Activated T-helper 2 cell treated with anti-CD3 and anti-CD28 coated beads, Interferon-gamma antibody, Interleukin-2, Interleukin-4, amounts not matched to agents 10 μg/mL and 5 μg/mL and 100 μg/mL, durations not matched to agents 14 hours and 24 hours and 36 hours (primary cell): ENCODE data around the gene PPP3CB. TPM values are rescaled to one million over a fixed set of nuclear protein-coding genes. Genes with fewer than 3 reads are reported as not detected.

Experiments
- DNase-seq: peaks from one replicate; pipeline ENCODE4 v3.0.0; 2021; ENCODE audit warnings: low spot score
- H3K27ac Mint-ChIP-seq: one replicate; pipeline ENCODE4 v1.8.0; 2021; ENCODE audit warnings: mixed read lengths
- H3K27me3 Mint-ChIP-seq: one replicate; pipeline ENCODE4 v1.8.0; 2021; ENCODE audit warnings: low read depth, mixed read lengths
- H3K36me3 Mint-ChIP-seq: one replicate; pipeline ENCODE4 v1.8.0; 2021; ENCODE audit warnings: low read depth, mixed read lengths
- H3K4me1 Mint-ChIP-seq: one replicate; pipeline ENCODE4 v1.8.0; 2021; ENCODE audit warnings: low read depth, mixed read lengths
- H3K4me3 Mint-ChIP-seq: one replicate; pipeline ENCODE4 v1.8.0; 2021; ENCODE audit warnings: low read depth, mild to moderate bottlenecking, moderate library complexity, mixed read lengths
- H3K9me3 Mint-ChIP-seq: one replicate; pipeline ENCODE4 v1.8.0; 2021; ENCODE audit warnings: mixed read lengths
- intact Hi-C: fragments of 100-400 bp; cut with micrococcal nuclease; formaldehyde crosslinking; loops from one replicate; pipeline ENCODE4 v1.15.1; 2023
- total RNA-seq: library from RNA; stranded (reverse); gene quantifications from 2 replicates; pipeline ENCODE4 v1.2.3, GENCODE V29; 2022

The PPP3CB gene
- total RNA-seq, 1 donor from 2014 or later, result 46.0 TPM

DNA sequence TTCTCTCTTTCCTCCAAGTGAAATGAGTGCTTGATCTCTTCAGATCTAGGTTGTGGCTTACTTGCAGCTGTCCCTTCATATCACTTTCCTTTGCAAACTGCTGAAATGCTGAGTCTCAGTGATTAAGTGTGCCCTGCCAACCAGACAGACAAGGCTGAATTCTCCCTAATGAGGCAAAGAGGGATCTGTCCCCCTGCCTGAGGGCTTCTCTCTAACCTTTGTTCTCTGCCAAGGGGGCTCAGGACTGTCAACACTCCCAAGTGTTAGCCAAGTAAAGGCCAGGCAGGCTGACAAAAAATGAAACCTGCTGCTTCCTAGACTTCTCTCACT, 62.3 kb downstream of the PPP3CB start, which contains the start of gene MSS51:
Gene MSS51, minus strand, starts transcription at position 24 of the 330 bp plus-strand sequence. CDS start 5,277 bp downstream, outside the sequence.
- Mint-ChIP-seq H3K27me3 (no peaks in the 10 kb centered on the region), H3K4me1 (peaks cover 18% of the 10 kb centered on the region), H3K4me3 (no peak within 1 kb of the TSS), H3K36me3 (peaks cover 36% of the 10 kb centered on the region), H3K9me3 (no peaks in the 10 kb centered on the region), H3K27ac (peak within 1 kb of the TSS; percentile 48)
- intact Hi-C loops, result no loop called here
- no peak for DNase-seq

DNA sequence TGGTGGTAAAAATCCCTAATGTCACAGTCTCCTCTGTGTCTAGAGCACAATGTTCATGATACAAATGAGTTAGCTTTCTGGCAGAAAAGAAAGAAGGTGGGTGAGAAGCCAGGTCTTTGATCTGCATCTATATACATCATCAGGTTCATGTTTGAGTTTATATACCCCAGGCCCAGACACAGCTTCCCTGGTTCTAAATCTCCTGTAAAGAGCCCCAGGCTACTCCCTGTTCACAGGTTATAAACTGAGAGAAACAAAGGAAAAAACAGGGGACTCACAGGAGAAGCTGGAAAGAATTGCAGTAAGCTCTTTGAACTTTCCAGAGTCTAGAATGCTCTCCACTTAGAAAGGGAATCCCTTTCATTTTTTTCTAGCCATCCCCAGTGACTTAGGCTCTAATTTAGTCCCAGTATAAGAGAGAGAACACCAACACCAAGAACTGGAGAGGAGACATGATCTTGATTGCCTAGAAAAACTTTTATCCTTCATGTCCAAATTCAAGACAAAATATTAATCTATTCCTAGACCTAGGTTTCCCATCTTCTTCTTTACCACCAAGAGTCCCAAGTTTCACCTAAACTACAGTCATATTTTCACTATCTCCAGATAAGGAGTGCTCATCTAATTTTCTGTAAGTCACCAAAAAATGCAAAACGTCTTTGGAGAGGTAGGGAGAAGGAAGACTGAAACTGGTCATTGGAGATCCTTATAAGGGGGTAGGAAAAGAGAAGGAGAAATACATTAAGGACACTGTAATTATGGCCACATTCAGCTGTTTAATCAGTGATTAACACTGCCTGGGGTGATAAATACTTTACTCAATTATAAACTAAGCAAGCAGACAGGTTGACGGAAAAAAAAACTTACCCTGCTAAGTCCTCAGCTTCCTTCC, 62.9 kb downstream of the PPP3CB start:
- no peaks in the 10 kb centered on the region for H3K27me3 Mint-ChIP-seq
- H3K36me3 Mint-ChIP-seq, result peaks cover 34% of the 10 kb centered on the region
- intact Hi-C loops, result no loop called here
- no peak overlapping the region for H3K4me3 Mint-ChIP-seq
- no peak for DNase-seq
- H3K27ac Mint-ChIP-seq, result no peak overlapping the region
- no peaks in the 10 kb centered on the region for H3K9me3 Mint-ChIP-seq
- peaks cover 18% of the 10 kb centered on the region for H3K4me1 Mint-ChIP-seq

DNA sequence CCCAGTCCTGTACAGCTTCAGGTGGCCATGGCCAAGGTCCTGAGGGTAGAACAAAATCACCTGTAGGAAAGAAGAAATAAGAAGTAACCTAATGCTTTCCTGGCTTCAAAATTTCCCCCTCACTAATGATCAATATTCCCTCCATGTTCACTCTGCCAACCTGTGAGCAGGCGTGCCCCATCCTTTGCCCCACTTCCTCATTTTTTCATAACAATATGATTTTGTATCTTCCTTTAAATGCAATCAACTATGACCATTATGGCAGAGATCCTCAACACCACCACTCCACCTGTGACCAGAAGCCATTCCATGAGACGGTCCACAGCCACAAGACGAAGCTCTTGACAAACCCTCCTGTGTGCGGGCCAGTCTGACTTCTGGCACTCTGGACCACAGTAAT, 69.5 kb downstream of the PPP3CB start:
- H3K27me3 Mint-ChIP-seq, result no peaks in the 10 kb centered on the region
- no peak overlapping the region for H3K4me3 Mint-ChIP-seq
- no peak for DNase-seq
- no peaks in the 10 kb centered on the region for H3K9me3 Mint-ChIP-seq
- H3K27ac Mint-ChIP-seq, result no peak overlapping the region
- H3K4me1 Mint-ChIP-seq, result peaks cover 2% of the 10 kb centered on the region
- intact Hi-C loops, result no loop called here
- peaks cover 58% of the 10 kb centered on the region for H3K36me3 Mint-ChIP-seq

DNA sequence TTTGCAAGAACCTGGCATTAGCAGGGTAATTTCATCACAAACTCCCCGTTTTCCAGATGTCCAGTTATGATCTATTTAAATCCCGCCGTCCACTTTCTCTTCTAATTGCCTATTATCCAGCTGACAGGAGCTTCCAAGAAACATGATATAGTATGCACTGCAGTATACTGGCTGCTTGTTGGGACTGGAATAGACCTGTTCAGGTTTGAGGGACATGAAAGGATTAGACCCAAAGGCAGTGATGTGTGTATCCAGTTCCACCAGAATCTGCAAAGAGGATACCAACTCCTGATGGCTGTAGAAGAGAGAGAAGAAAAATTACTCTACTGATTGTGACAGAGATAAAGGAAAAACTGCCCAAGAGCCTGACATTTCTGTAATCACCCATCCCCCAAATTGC, 71.3 kb downstream of the PPP3CB start:
- no peak for DNase-seq
- intact Hi-C loops, result no loop called here
- Mint-ChIP-seq H3K4me1 (peaks cover 2% of the 10 kb centered on the region), H3K4me3 (no peak overlapping the region), H3K27me3 (no peaks in the 10 kb centered on the region), H3K36me3 (peaks cover 48% of the 10 kb centered on the region), H3K27ac (no peak overlapping the region), H3K9me3 (no peaks in the 10 kb centered on the region)

DNA sequence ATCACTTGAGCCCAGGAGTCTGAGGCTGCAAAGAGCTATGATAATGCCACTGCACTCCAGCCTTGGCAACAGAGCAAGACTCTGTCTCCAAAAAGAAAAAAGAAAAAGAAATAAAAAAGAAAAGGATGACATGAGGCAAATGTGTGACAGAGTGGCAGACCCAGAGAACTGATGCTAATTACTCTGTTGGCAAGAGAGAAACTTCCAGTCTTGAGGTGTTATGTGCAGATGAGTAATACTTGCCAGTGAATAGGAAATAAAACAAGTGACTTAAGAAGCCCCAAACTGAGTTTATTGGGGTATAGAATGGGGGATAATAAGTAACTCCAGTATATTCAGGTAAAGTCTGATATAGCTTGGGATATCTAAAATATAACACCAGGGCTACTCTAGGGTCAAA, 72.5 kb downstream of the PPP3CB start:
- Mint-ChIP-seq H3K4me1 (peaks cover 5% of the 10 kb centered on the region), H3K4me3 (no peak overlapping the region), H3K27ac (no peak overlapping the region), H3K36me3 (peaks cover 48% of the 10 kb centered on the region), H3K9me3 (no peaks in the 10 kb centered on the region), H3K27me3 (no peaks in the 10 kb centered on the region)
- no peak for DNase-seq
- intact Hi-C loops, result no loop called here

DNA sequence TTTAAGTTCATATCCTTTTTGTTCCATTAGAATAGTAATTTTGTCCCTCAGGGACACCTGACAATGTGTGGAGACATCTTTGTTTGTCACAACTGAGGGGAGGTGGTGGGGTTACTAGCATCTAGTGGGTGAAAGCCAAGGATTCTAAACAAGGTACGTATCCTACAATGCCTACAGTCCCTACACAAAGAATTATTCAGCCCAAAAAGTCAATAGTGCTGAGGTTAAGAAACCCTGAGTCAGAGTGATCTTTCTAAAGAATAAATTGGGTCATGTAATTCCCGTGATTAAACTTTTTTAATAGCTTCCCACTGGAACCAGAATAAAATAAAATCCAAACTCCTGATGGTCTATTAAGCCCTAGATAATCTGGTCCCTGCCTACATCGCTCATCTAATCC, 79.3 kb downstream of the PPP3CB start:
- Mint-ChIP-seq H3K36me3 (peaks cover 10% of the 10 kb centered on the region), H3K4me1 (peaks cover 28% of the 10 kb centered on the region), H3K9me3 (no peaks in the 10 kb centered on the region), H3K27me3 (no peaks in the 10 kb centered on the region), H3K27ac (no peak overlapping the region), H3K4me3 (no peak overlapping the region)
- no peak for DNase-seq
- intact Hi-C loops, result no loop called here

DNA sequence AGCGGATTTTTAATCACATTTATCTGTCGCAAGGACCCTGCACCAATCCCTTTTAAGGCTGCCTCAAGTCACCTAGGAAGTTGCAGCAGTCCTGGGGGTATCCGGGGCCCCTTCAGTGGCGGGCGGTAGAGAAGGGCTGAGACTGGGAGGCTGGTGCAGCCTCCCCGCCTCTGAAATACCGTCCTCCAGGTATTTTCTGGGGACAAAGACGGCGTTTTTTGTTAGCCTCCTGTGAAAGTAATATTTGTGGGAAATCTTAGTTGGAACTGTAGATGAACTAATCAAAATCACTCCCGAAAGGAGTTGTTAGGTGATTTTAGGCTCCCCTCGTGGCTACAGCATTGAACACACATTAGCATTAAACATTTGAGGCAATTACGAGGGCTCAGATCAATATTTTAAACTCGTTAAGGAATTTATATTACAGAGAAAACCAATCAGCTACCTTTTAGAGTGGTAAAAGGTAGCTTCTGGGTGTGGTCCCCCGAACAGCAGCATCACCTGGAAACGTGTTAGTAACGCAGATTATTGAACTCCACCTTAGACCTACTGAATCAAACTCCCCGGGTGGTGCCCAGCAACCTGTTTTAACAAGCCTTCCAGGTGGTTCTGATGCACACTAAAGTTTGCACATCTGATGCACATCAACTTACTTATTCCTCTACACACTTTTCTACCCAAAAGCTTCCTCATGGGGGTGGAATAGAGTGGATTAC, 81.4 kb downstream of the PPP3CB start:
- H3K36me3 Mint-ChIP-seq, result peaks cover 28% of the 10 kb centered on the region
- no peak for DNase-seq
- intact Hi-C loops, result loop anchor here (1.0 to 5.0 kb wide), 2 partner anchors 81 to 213 kb away; no protein-coding TSS in a partner anchor
- peaks cover 37% of the 10 kb centered on the region for H3K4me1 Mint-ChIP-seq
- peak overlapping the region; percentile 79 for H3K27ac Mint-ChIP-seq
- H3K27me3 Mint-ChIP-seq, result no peaks in the 10 kb centered on the region
- H3K9me3 Mint-ChIP-seq, result no peaks in the 10 kb centered on the region
- peak overlapping the region; percentile 98 for H3K4me3 Mint-ChIP-seq

DNA sequence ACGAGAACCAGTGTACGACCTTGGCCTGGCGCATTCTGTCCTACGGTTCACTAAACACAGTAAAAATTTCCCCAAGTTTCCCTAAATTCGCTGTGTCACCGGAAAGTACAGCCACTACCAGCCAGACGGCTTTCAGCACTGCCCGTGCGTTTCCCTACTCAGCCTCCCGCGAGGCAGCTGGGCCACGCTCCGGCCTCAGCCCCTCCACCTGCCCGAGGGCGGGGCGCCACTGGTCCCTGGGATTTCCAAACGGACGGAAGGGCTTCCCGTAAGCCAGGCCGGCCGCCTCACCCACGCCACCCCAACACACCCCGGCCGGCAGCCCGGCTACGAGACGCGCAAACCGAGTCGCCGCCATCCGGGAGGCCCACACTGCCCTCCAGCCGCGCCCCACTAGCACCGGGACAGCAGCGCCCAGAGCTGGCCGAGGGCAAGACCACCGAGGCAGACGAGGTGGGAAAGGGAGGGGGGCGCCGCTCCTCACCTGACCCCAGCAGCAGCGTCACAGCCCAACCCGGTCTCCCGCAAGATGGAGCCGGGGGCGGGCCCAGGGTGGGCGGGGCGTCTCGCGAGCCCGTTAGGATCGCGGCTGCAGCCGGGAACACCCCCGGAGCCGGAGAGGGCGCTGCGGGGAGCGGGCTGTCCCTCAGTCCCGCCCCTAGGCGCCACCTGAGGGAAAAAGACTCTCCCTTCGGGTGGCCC, 82.1 kb downstream of the PPP3CB start, which contains the start of gene ANXA7:
Gene ANXA7, minus strand, starts transcription at position 531 of the 702 bp plus-strand sequence. CDS start 13,202 bp downstream, outside the sequence.
- intact Hi-C loops, result loop anchor here (1.0 to 5.0 kb wide), 5 partner anchors 55 to 214 kb away; partner anchors contain the start of gene CFAP70
- Mint-ChIP-seq H3K27me3 (no peaks in the 10 kb centered on the region), H3K36me3 (peaks cover 29% of the 10 kb centered on the region), H3K4me1 (peaks cover 43% of the 10 kb centered on the region), H3K4me3 (peak within 1 kb of the TSS; percentile 98), H3K9me3 (no peaks in the 10 kb centered on the region), H3K27ac (peak within 1 kb of the TSS; percentile 94)
- peak; percentile 87 for DNase-seq

DNA sequence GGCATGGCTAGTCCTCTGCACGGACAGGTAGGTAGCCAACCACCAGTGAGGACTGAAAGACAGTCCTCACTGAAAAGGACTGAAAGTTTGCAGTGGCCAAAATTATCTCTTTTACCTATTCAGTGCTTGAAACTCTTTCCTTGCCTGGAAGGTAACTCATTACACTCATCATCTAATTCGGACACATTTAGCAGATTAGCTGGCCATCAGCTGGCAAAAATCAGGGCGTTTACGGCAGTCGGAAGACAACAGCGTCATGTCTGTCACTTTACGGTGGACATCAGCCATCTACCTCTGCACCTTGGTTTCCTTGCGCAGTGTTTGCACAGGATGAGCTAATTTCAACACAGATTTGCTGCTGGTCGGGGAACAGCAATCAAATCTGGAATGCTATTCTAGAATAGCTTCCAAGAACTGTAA, 82.7 kb downstream of the PPP3CB start:
- Mint-ChIP-seq H3K9me3 (no peaks in the 10 kb centered on the region), H3K27ac (peak overlapping the region; percentile 94), H3K27me3 (no peaks in the 10 kb centered on the region), H3K4me1 (peaks cover 42% of the 10 kb centered on the region), H3K4me3 (peak overlapping the region; percentile 98), H3K36me3 (peaks cover 29% of the 10 kb centered on the region)
- DNase-seq, result peak; percentile 50
- intact Hi-C loops, result loop anchor here (2.0 to 5.0 kb wide), 4 partner anchors 54 to 214 kb away; partner anchors contain the start of gene CFAP70

DNA sequence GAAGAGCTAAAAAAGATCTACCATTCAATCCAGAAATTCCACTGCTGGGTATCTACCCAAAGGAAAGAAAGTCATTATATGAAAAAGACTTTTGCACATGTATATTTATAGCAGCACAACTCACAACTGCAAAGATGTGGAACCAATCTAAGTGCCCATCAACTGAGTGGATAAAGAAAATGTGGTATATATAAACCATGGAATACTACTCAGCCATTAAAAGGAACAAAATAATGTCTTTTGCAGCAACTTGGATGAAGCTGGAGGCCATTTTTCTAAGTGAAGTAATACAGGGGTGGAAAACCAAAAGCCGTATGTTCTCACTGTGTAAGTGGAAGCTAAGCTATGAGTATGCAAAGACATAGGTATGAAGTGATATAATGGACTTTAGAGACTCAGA, 84.9 kb downstream of the PPP3CB start:
- H3K4me1 Mint-ChIP-seq, result peaks cover 52% of the 10 kb centered on the region
- H3K27ac Mint-ChIP-seq, result no peak overlapping the region
- H3K36me3 Mint-ChIP-seq, result peaks cover 45% of the 10 kb centered on the region
- H3K27me3 Mint-ChIP-seq, result no peaks in the 10 kb centered on the region
- DNase-seq, result no peak
- H3K4me3 Mint-ChIP-seq, result no peak overlapping the region
- intact Hi-C loops, result loop anchor here (5.0 kb wide), 1 partner anchor 216 kb away; no protein-coding TSS in a partner anchor
- no peaks in the 10 kb centered on the region for H3K9me3 Mint-ChIP-seq

DNA sequence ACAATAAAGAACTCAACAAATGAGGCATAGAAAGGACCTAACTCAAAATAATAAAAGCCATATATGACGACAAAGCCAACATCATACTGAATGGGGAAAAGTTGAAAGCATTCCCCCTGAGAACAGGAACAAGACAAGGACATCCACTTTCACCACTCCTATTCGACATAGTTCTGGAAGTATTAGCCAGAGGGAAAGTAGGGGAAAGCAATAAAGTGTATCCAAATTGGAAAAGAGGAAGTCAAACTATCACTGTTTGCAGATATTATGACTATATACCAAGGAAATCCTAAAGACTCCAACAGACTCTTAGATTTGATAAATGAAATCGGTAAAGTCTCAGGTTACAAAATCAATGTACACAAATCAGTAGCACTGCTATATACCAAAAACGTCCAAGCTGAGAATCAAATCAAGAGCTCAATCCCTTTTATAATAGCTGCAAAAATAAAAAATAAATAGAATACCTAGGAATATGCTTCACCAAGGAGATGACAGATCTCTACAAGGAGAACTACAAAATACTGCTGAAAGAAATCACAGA, 86.8 kb downstream of the PPP3CB start:
- H3K27ac Mint-ChIP-seq, result no peak overlapping the region
- peaks cover 41% of the 10 kb centered on the region for H3K4me1 Mint-ChIP-seq
- H3K9me3 Mint-ChIP-seq, result no peaks in the 10 kb centered on the region
- H3K36me3 Mint-ChIP-seq, result peaks cover 45% of the 10 kb centered on the region
- intact Hi-C loops, result no loop called here
- H3K27me3 Mint-ChIP-seq, result no peaks in the 10 kb centered on the region
- no peak overlapping the region for H3K4me3 Mint-ChIP-seq
- no peak for DNase-seq

DNA sequence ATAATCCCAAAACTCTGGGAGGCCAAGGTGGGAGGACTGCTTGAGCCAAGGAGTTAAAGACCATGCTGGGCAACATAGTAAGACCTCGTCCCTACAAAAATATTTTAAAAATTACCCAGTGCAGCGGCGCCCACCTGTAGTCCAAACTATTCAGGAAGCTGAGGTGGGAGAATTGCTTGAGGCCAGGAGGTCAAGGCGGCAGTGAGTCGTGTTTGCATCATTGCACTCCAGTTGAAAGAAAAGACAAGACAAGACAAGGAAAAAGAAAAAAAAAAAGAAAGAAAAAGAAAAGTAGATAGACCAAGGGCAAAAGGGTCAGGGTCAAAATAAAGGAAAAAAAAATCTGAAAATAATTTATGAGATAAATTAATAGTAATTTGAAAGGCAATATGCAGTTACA, 87.8 kb downstream of the PPP3CB start:
- H3K4me1 Mint-ChIP-seq, result peaks cover 40% of the 10 kb centered on the region
- H3K27ac Mint-ChIP-seq, result no peak overlapping the region
- peaks cover 49% of the 10 kb centered on the region for H3K36me3 Mint-ChIP-seq
- no peak for DNase-seq
- H3K27me3 Mint-ChIP-seq, result no peaks in the 10 kb centered on the region
- no peaks in the 10 kb centered on the region for H3K9me3 Mint-ChIP-seq
- no peak overlapping the region for H3K4me3 Mint-ChIP-seq
- intact Hi-C loops, result no loop called here
